HepG2 (cell line): Measurements from ENCODE around the gene C12orf56. TPM values are rescaled to one million over a fixed set of nuclear protein-coding genes. Genes with fewer than 3 reads are reported as not detected.

Experiments used
- ATAD3A ChIP-seq: sonication (generic); formaldehyde crosslinking; IDR thresholded peaks from 2 replicates; pipeline ENCODE4 v1.4.0; 2020; ENCODE audit warnings: missing genetic modification reagents
- CCAR2 ChIP-seq: fragments of 200-400 bp; formaldehyde crosslinking; optimal IDR thresholded peaks from 2 replicates; pipeline ENCODE3; 2018; ENCODE audit warnings: low read depth, mild to moderate bottlenecking, low read length, moderate library complexity
- DNMT1 ChIP-seq: sonication (generic); formaldehyde crosslinking; IDR thresholded peaks from 2 replicates; pipeline ENCODE4 v1.5.1; 2020; ENCODE audit warnings: mild to moderate bottlenecking, missing genetic modification reagents
- GZF1 ChIP-seq: sonication (generic); formaldehyde crosslinking; IDR thresholded peaks from 2 replicates; pipeline ENCODE4 v1.5.1; 2020; ENCODE audit warnings: mild to moderate bottlenecking, missing genetic modification reagents
- KDM5B ChIP-seq: sonication (generic); formaldehyde crosslinking; IDR thresholded peaks from 2 replicates; pipeline ENCODE4 v1.4.0; 2020; ENCODE audit warnings: missing genetic modification reagents, mild to moderate bottlenecking, borderline replicate concordance
- KMT2B ChIP-seq: IDR thresholded peaks from 2 replicates; pipeline ENCODE4 v1.6.1; 2016; ENCODE audit warnings: missing genetic modification reagents, missing compliant biosample characterization
- MNT ChIP-seq: fragments of 450-650 bp; IDR thresholded peaks from 2 replicates; pipeline ENCODE4 v1.6.1; 2016
- NFATC3 ChIP-seq: sonication (generic); formaldehyde crosslinking; IDR thresholded peaks from 2 replicates; pipeline ENCODE4 v1.5.1; 2020; ENCODE audit warnings: mild to moderate bottlenecking, missing genetic modification reagents
- NONO ChIP-seq, 2 experiments: fragments of 450-650 bp in 1 of 2; sonication (generic) in 1 of 2; formaldehyde crosslinking in 1 of 2; IDR thresholded peaks in 1 of 2; conservative IDR thresholded peaks in 1 of 2; 2 replicates each; pipeline versions ENCODE4 v1.6.1 to v1.8.0; 2017 to 2022; ENCODE audit warnings: mild to moderate bottlenecking in 1 of 2, missing genetic modification reagents in 1 of 2, moderate library complexity in 1 of 2
- PATZ1 ChIP-seq: sonication (generic); formaldehyde crosslinking; IDR thresholded peaks from 2 replicates; pipeline ENCODE4 v1.4.0; 2020; ENCODE audit warnings: missing genetic modification reagents
- POGZ ChIP-seq: sonication (generic); formaldehyde crosslinking; IDR thresholded peaks from 2 replicates; pipeline ENCODE4 v1.4.0; 2020; ENCODE audit warnings: mild to moderate bottlenecking, missing genetic modification reagents
- RBM39 ChIP-seq: fragments of 200-400 bp; formaldehyde crosslinking; IDR thresholded peaks from one replicate; pipeline ENCODE4 v1.6.1; 2018; ENCODE audit warnings: antibody characterized with exemption, mild to moderate bottlenecking, low read depth, low read length; ENCODE audit not compliant: poor library complexity, severe bottlenecking
- TFDP1 ChIP-seq: IDR thresholded peaks from 2 replicates; pipeline ENCODE4 v1.6.1; 2016; ENCODE audit warnings: missing compliant biosample characterization, missing genetic modification reagents, borderline replicate concordance
- TGIF2 ChIP-seq: IDR thresholded peaks from 2 replicates; pipeline ENCODE4 v1.6.1; 2016; ENCODE audit warnings: control low read depth, missing compliant biosample characterization
- ZFYVE20 ChIP-seq: sonication (generic); formaldehyde crosslinking; IDR thresholded peaks from 2 replicates; pipeline ENCODE4 v1.8.0; 2023; ENCODE audit warnings: low read depth, mild to moderate bottlenecking, moderate library complexity, missing genetic modification reagents, borderline replicate concordance
- ZNF468 ChIP-seq: sonication (generic); formaldehyde crosslinking; IDR thresholded peaks from 2 replicates; pipeline ENCODE4 v1.8.0; 2022; ENCODE audit warnings: mild to moderate bottlenecking, moderate library complexity, missing genetic modification reagents
- ZNF574 ChIP-seq: sonication (generic); formaldehyde crosslinking; IDR thresholded peaks from 2 replicates; pipeline ENCODE4 v1.4.0; 2020; ENCODE audit warnings: missing genetic modification reagents
- ZNF616 ChIP-seq: sonication (generic); formaldehyde crosslinking; IDR thresholded peaks from 2 replicates; pipeline ENCODE4 v1.5.0; 2020; ENCODE audit warnings: low read depth, mild to moderate bottlenecking, missing genetic modification reagents
- ZNF724P ChIP-seq: sonication (generic); formaldehyde crosslinking; IDR thresholded peaks from 2 replicates; pipeline ENCODE4 v1.8.0; 2022; ENCODE audit warnings: missing genetic modification reagents, borderline replicate concordance
- ZNF772 ChIP-seq: sonication (generic); formaldehyde crosslinking; IDR thresholded peaks from 2 replicates; pipeline ENCODE4 v1.5.0; 2020; ENCODE audit warnings: mild to moderate bottlenecking, missing genetic modification reagents
- ZNF790 ChIP-seq: sonication (generic); formaldehyde crosslinking; IDR thresholded peaks from 2 replicates; pipeline ENCODE4 v1.8.0; 2022; ENCODE audit warnings: missing genetic modification reagents, mild to moderate bottlenecking, borderline replicate concordance
- polyA plus RNA-seq, 8 experiments: library from polyadenylated mRNA; depleted of rRNA in 3 of 8; stranded (reverse) in 7 of 8; unstranded in 1 of 8; fragments of >200 nt; fragmentation: Illumina TruSeq in 4 of 8; extraction: Trizol in 4 of 8; gene quantifications; 2 replicates each; pipeline versions ENCODE4 v1.2.1 to v1.2.3, GENCODE V29; 2011 to 2016; ENCODE audit warnings: low read depth in 4 of 8, missing spikeins in 1 of 8, mixed read lengths in 1 of 8; ENCODE audit not compliant: insufficient read depth in 1 of 8
- total RNA-seq, 5 experiments: library from RNA; depleted of rRNA; stranded (reverse); fragments of >200 nt; fragmentation: Illumina TruSeq; extraction: Trizol; gene quantifications; 2 replicates each; pipeline ENCODE4 v1.2.3, GENCODE V29; 2016; ENCODE audit warnings: low read depth in 1 of 5

C12orf56 gene
- total and polyA plus RNA-seq, 2 of the 13 experiments (the other 11 are each of a cell fraction or from before 2014, with no cell fraction given): 0.07 TPM; not detected in 1

- TF ChIP-seq DNMT1 (CRISPR knock-in tag) (0 out of 2 replicates have a peak, but pooled peaks have one; percentile 47), ZNF616 (CRISPR knock-in tag) (peak; percentile 21; the same call in 1 of the 2 replicates), GZF1 (CRISPR knock-in tag) (no peak), ATAD3A (CRISPR knock-in tag) (no peak), NFATC3 (CRISPR knock-in tag) (0 out of 2 replicates have a peak, but pooled peaks have one; percentile 65), TGIF2 (peak; percentile 28), KMT2B (CRISPR knock-in tag) (peak; percentile 46), KDM5B (CRISPR knock-in tag) (peak; percentile 89), MNT (0 out of 2 replicates have a peak, but pooled peaks have one; percentile 7), ZNF790 (CRISPR knock-in tag) (peak; percentile 91; the same call in 1 of the 2 replicates), PATZ1 (peak; percentile 81), TFDP1 (CRISPR knock-in tag) (peak; percentile 45; the same call in 1 of the 2 replicates), ZNF772 (no peak), RBM39 (peak; percentile 90), ZNF724P (CRISPR knock-in tag) (no peak; the same call in 1 of the 2 replicates), ZFYVE20 (CRISPR knock-in tag) (0 out of 2 replicates have a peak, but pooled peaks have one; percentile 48), NONO (IDR thresholded peaks at IDR 0.05) (no peak), NONO (CRISPR knock-in tag; conservative IDR thresholded peaks at IDR 0.05) (peak; percentile 85; the same call in 1 of the 2 replicates), ZNF574 (CRISPR knock-in tag) (peak; percentile 49; the same call in 1 of the 2 replicates), POGZ (CRISPR knock-in tag) (no peak; the same call in 1 of the 2 replicates), ZNF468 (CRISPR knock-in tag) (no peak), CCAR2 (no peak)
Measured at GRCh38 chr12:64404470-64405256, 14.1 kb upstream of the C12orf56 start (continued).
